Gastrocnemius medialis (tissue), 4 donors: ENCODE results near the gene APOH.

Source experiments
- POLR2A ChIP-seq, 2 donors: fragments of 450-650 bp; IDR thresholded peaks; one replicate each; pipeline ENCODE4 v1.6.1; 2017; ENCODE audit warnings: antibody characterized with exemption in 2 of 2, mild to moderate bottlenecking in 2 of 2, moderate library complexity in 2 of 2
- TF ChIP-seq, protein P1 (sequence below), 5 experiments: fragments of 450-650 bp in 3 of 5; fragments of 200-600 bp in 2 of 5; sonication (generic) in 2 of 5; IDR thresholded peaks in 4 of 5; conservative IDR thresholded peaks in 1 of 5; 1 replicate in 4 of 5; 2 replicates in 1 of 5; pipeline ENCODE4 v1.5.1; 2016 to 2019; ENCODE audit warnings: antibody characterized with exemption in 5 of 5, mild to moderate bottlenecking in 3 of 5, moderate library complexity in 3 of 5

DNA sequence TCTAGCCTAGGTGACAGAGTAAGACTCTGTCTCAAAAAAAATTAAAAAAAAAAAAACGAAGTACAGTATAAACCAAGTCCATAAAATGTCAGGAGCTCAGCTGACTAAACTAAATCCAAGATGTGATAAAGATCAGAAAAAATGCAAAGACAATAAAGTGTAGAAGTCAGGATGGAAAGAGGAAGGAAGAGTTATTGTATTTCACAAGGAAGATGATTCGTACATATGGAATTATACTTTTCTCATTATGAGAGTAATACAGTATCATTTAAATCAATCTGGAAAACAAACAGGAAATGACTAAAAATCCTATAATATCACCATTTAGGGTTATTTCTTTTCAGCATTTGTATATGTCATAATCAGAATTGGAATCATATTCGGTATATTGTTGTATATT, 11.4 kb upstream of the APOH start:
- TF ChIP-seq, protein P1, sequence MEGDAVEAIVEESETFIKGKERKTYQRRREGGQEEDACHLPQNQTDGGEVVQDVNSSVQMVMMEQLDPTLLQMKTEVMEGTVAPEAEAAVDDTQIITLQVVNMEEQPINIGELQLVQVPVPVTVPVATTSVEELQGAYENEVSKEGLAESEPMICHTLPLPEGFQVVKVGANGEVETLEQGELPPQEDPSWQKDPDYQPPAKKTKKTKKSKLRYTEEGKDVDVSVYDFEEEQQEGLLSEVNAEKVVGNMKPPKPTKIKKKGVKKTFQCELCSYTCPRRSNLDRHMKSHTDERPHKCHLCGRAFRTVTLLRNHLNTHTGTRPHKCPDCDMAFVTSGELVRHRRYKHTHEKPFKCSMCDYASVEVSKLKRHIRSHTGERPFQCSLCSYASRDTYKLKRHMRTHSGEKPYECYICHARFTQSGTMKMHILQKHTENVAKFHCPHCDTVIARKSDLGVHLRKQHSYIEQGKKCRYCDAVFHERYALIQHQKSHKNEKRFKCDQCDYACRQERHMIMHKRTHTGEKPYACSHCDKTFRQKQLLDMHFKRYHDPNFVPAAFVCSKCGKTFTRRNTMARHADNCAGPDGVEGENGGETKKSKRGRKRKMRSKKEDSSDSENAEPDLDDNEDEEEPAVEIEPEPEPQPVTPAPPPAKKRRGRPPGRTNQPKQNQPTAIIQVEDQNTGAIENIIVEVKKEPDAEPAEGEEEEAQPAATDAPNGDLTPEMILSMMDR (IDR thresholded peaks at IDR 0.05 in 4 of 5, conservative IDR thresholded peaks at IDR 0.05 in 1 of 5), result no peak
- TF ChIP-seq POLR2A (IDR thresholded peaks at IDR 0.05), result no peak
